ENCODE results near the gene DUS3L.

Gene DUS3L

GRCh38 chr19:5825178-5825577 lies 34.2 kb upstream of the DUS3L start:
- no peak overlapping the region for H3K4me3 ChIP-seq (replicated peaks; ENCODE audit: insufficient read depth, low read length)
- DNase-seq (ENCODE audit: low read depth in 1 of 2, low spot score in 1 of 2): no peak
- no peak overlapping the region for H3K27ac ChIP-seq (replicated peaks)
- TF ChIP-seq POLR2AphosphoS5 (IDR thresholded peaks at IDR 0.05; ENCODE audit: low read depth): no peak
- TF ChIP-seq CTCF (IDR thresholded peaks at IDR 0.05; ENCODE audit: insufficient read depth, low read length): no peak
- TF ChIP-seq, protein P1, sequence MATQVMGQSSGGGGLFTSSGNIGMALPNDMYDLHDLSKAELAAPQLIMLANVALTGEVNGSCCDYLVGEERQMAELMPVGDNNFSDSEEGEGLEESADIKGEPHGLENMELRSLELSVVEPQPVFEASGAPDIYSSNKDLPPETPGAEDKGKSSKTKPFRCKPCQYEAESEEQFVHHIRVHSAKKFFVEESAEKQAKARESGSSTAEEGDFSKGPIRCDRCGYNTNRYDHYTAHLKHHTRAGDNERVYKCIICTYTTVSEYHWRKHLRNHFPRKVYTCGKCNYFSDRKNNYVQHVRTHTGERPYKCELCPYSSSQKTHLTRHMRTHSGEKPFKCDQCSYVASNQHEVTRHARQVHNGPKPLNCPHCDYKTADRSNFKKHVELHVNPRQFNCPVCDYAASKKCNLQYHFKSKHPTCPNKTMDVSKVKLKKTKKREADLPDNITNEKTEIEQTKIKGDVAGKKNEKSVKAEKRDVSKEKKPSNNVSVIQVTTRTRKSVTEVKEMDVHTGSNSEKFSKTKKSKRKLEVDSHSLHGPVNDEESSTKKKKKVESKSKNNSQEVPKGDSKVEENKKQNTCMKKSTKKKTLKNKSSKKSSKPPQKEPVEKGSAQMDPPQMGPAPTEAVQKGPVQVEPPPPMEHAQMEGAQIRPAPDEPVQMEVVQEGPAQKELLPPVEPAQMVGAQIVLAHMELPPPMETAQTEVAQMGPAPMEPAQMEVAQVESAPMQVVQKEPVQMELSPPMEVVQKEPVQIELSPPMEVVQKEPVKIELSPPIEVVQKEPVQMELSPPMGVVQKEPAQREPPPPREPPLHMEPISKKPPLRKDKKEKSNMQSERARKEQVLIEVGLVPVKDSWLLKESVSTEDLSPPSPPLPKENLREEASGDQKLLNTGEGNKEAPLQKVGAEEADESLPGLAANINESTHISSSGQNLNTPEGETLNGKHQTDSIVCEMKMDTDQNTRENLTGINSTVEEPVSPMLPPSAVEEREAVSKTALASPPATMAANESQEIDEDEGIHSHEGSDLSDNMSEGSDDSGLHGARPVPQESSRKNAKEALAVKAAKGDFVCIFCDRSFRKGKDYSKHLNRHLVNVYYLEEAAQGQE (IDR thresholded peaks at IDR 0.05; ENCODE audit: insufficient replicate concordance, low read depth): no peak
- TF ChIP-seq GABPA (IDR thresholded peaks at IDR 0.05; ENCODE audit: low read depth): no peak
- TF ChIP-seq SPI1 (IDR thresholded peaks at IDR 0.05; ENCODE audit: borderline replicate concordance, low read depth): no peak
- no peaks in the 10 kb centered on the region for H3K27me3 ChIP-seq (ENCODE audit: insufficient read depth, poor library complexity, severe bottlenecking)

DNA sequence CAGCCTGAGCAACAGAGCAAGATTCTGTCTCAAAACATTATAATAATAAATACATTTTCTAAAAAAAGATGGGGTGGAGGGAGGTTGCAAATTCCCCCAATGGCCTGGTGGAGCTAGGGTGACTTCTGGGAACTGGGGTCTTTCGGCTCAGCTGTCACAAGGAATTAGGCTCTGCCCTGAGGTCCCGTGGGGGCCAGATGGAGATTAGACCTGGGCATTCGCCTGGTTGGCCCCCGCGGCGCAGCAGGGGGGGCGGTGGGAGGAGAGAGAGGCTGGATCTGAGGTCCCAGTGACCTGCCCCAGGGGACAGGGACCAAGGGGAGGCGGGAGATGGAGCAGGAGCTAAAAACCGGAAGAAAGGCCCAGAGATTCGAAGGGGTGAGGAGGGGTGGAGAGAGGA lies 33.8 kb upstream of the DUS3L start:
- TF ChIP-seq CTCF (IDR thresholded peaks at IDR 0.05; ENCODE audit: insufficient read depth, low read length) (no peak), POLR2AphosphoS5 (IDR thresholded peaks at IDR 0.05; ENCODE audit: low read depth) (no peak), GABPA (IDR thresholded peaks at IDR 0.05; ENCODE audit: low read depth) (no peak), SPI1 (IDR thresholded peaks at IDR 0.05; ENCODE audit: borderline replicate concordance, low read depth) (no peak)
- TF ChIP-seq, protein P1 (IDR thresholded peaks at IDR 0.05; ENCODE audit: insufficient replicate concordance, low read depth): no peak

GRCh38 chr19:5823579-5824281 lies 32.8 kb upstream of the DUS3L start:
- no peak overlapping the region for H3K4me3 ChIP-seq (replicated peaks; ENCODE audit: insufficient read depth, low read length)
- TF ChIP-seq SPI1 (IDR thresholded peaks at IDR 0.05; ENCODE audit: borderline replicate concordance, low read depth) (no peak), GABPA (IDR thresholded peaks at IDR 0.05; ENCODE audit: low read depth) (no peak), POLR2AphosphoS5 (IDR thresholded peaks at IDR 0.05; ENCODE audit: low read depth) (no peak), CTCF (IDR thresholded peaks at IDR 0.05; ENCODE audit: insufficient read depth, low read length) (no peak)
- TF ChIP-seq, protein P1 (IDR thresholded peaks at IDR 0.05; ENCODE audit: insufficient replicate concordance, low read depth): no peak
- no peaks in the 10 kb centered on the region for H3K27me3 ChIP-seq (ENCODE audit: insufficient read depth, poor library complexity, severe bottlenecking)
- peak in 1 of 2 experiments; percentile 29 for DNase-seq (ENCODE audit: low read depth in 1 of 2, low spot score in 1 of 2)
- no peak overlapping the region for H3K27ac ChIP-seq (replicated peaks)

More for the DNA sequence above, 33.8 kb upstream of the DUS3L start:
- Histone ChIP-seq H3K27me3 (ENCODE audit: insufficient read depth, poor library complexity, severe bottlenecking) (no peaks in the 10 kb centered on the region), H3K4me3 (replicated peaks; ENCODE audit: insufficient read depth, low read length) (no peak overlapping the region), H3K27ac (replicated peaks) (no peak overlapping the region)
- DNase-seq (ENCODE audit: low read depth in 1 of 2, low spot score in 1 of 2): no peak

Data from HL-60 (cell line).